HL-60/S4 treated with phorbol 12-myristate 13-acetate at 8.2 ng/mL for 4 days and 3 days (cell line): ENCODE data around the gene GRPEL1.

Source experiments
- in situ Hi-C: fragments of 300-500 bp; cut with MboI; formaldehyde crosslinking; loops from 2 replicates; pipeline ENCODE4 v1.15.0; 2022; ENCODE audit warnings: low sequenced_read_pairs

The GRPEL1 gene

GRCh38 chr4:7066493-7066892 lies 1.4 kb downstream of the GRPEL1 start:
- in situ Hi-C loops = no loop called here

- in situ Hi-C loops = no loop called here
These were observed 1.9 kb downstream of the GRPEL1 start for GRCh38 chr4:7066006-7066405.

GRCh38 chr4:7063362-7063761 lies 4.5 kb downstream of the GRPEL1 start:
- in situ Hi-C loops = no loop called here

- in situ Hi-C loops = no loop called here
These were observed 5.0 kb downstream of the GRPEL1 start for GRCh38 chr4:7062816-7063215.

- in situ Hi-C loops = no loop called here
These were observed 6.0 kb downstream of the GRPEL1 start for GRCh38 chr4:7061815-7062214.

- in situ Hi-C loops = no loop called here
These were observed 7.3 kb downstream of the GRPEL1 start for GRCh38 chr4:7060346-7061150.

GRCh38 chr4:7059662-7060061 lies 8.2 kb downstream of the GRPEL1 start:
- in situ Hi-C loops = no loop called here

- in situ Hi-C loops = no loop called here
These were observed 9.1 kb downstream of the GRPEL1 start for GRCh38 chr4:7058792-7059191.

- in situ Hi-C loops = no loop called here
These were observed 11.9 kb downstream of the GRPEL1 start for GRCh38 chr4:7055990-7056325.

- in situ Hi-C loops = no loop called here
These were observed 12.5 kb downstream of the GRPEL1 start for GRCh38 chr4:7055111-7055989.

- in situ Hi-C loops = no loop called here
These were observed 13.6 kb downstream of the GRPEL1 start for GRCh38 chr4:7054106-7054880.

GRCh38 chr4:7052923-7053715 lies 14.7 kb downstream of the GRPEL1 start:
- in situ Hi-C loops = no loop called here

GRCh38 chr4:7052313-7052712 lies 15.6 kb downstream of the GRPEL1 start:
- in situ Hi-C loops = no loop called here

- in situ Hi-C loops = no loop called here
These were observed 16.0 kb downstream of the GRPEL1 start for GRCh38 chr4:7051905-7052304.

GRCh38 chr4:7051144-7051495 lies 16.7 kb downstream of the GRPEL1 start:
- in situ Hi-C loops = no loop called here

GRCh38 chr4:7050481-7051143 lies 17.3 kb downstream of the GRPEL1 start:
- in situ Hi-C loops = no loop called here

GRCh38 chr4:7049739-7050138 lies 18.1 kb downstream of the GRPEL1 start:
- in situ Hi-C loops = no loop called here

- in situ Hi-C loops = no loop called here
These were observed 18.6 kb downstream of the GRPEL1 start for GRCh38 chr4:7049295-7049694.

- in situ Hi-C loops = no loop called here
These were observed 19.2 kb downstream of the GRPEL1 start for GRCh38 chr4:7048642-7049041.

- in situ Hi-C loops = no loop called here
These were observed 20.9 kb downstream of the GRPEL1 start for GRCh38 chr4:7046971-7047370.
